Parathyroid adenoma (tissue), 2 donors: Measurements from ENCODE around the gene PLA2G5.
"Not testable (repeated sequence)": the region's sequence is repeated elsewhere in the genome, so short reads cannot be mapped to it uniquely, and the experiment has no call there.

Experiments used
- H2AFZ ChIP-seq: fragments of 300-600 bp; sonication (generic); one replicate; pipeline ENCODE4 v1.7.0; 2017; ENCODE audit warnings: antibody characterized with exemption, mild to moderate bottlenecking
- H3K27ac ChIP-seq: fragments of 300-600 bp; sonication (generic); one replicate; pipeline ENCODE4 v1.7.0; 2017
- H3K27me3 ChIP-seq: fragments of 300-600 bp; sonication (generic); one replicate; pipeline ENCODE4 v1.7.0; 2017; ENCODE audit warnings: low read length; ENCODE audit not compliant: control insufficient read depth, insufficient read depth
- H3K36me3 ChIP-seq: fragments of 300-600 bp; sonication (generic); one replicate; pipeline ENCODE4 v1.7.0; 2017; ENCODE audit warnings: low read length; ENCODE audit not compliant: control insufficient read depth, insufficient read depth
- H3K4me1 ChIP-seq: fragments of 300-600 bp; sonication (generic); one replicate; pipeline ENCODE4 v1.7.0; 2017; ENCODE audit warnings: control low read depth
- H3K4me2 ChIP-seq: fragments of 300-600 bp; sonication (generic); one replicate; pipeline ENCODE4 v1.7.0; 2017; ENCODE audit warnings: low read length
- H3K4me3 ChIP-seq: fragments of 300-600 bp; sonication (generic); one replicate; pipeline ENCODE4 v1.7.0; 2017; ENCODE audit warnings: low read depth, low read length
- H3K79me2 ChIP-seq: fragments of 300-600 bp; sonication (generic); one replicate; pipeline ENCODE4 v1.7.0; 2017; ENCODE audit warnings: control low read depth
- H3K9ac ChIP-seq: fragments of 300-600 bp; sonication (generic); one replicate; pipeline ENCODE4 v1.7.0; 2017; ENCODE audit warnings: mild to moderate bottlenecking
- H3K9me3 ChIP-seq: fragments of 300-600 bp; sonication (generic); one replicate; pipeline ENCODE4 v1.7.0; 2017; ENCODE audit warnings: low read length; ENCODE audit not compliant: control insufficient read depth
- TF ChIP-seq, protein P1 (sequence below): fragments of 300-600 bp; sonication (generic); IDR thresholded peaks from one replicate; pipeline ENCODE4 v1.7.0; 2017; ENCODE audit warnings: antibody characterized with exemption, mild to moderate bottlenecking
- donor health status: primary hyperparathyroidism.

The PLA2G5 gene, protein sequence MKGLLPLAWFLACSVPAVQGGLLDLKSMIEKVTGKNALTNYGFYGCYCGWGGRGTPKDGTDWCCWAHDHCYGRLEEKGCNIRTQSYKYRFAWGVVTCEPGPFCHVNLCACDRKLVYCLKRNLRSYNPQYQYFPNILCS

DNA sequence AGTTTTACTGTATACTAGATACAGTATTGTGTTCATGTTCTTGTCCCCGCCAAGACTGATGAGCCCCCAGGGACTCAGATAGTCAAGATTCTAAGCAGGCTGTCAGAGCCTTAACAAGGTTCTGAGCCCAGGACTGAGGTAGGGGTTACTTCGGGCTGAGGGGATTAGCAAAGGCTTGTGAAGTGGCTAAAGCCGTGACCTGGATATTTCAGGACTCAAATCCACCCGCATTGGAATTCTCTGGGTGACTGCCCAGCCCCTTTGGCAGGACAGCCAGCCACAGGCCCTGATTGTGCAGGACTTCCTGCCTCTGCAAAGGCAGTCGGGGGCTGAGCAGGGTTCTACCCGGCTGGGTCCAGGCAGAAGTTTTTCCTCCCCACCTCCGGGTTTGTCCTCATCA lies at the start of gene PLA2G5:
Gene PLA2G5 (plus strand): TSS at position 321 of the 400 bp plus-strand sequence. CDS start 14,637 bp downstream, outside the sequence.
- no peak within 1 kb of the TSS for H3K4me3 ChIP-seq
- H3K27ac ChIP-seq = no peak within 1 kb of the TSS

DNA sequence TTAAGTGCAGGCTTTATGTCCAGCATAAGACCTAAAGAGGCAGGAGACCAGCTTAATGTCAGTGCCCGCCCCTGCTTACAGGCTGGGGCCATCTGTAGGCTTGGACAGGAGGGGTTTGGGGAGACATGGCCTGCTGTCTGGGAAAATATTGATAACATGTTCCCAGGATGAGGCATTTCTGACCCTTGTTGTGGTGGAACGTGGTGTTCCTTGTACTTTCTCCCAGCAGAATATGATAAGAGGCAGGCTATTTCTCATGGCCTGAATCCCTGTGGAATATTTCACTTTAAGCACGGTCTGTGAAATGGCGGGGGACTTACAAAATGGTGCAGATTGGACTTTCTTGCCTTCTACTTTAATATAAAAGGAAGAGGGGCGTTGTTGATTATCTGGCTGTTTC lies 41.9 kb upstream of the PLA2G5 start:
- Histone ChIP-seq H3K9me3 (no peaks in the 10 kb centered on the region), H3K4me1 (no peaks in the 10 kb centered on the region), H3K36me3 (no peaks in the 10 kb centered on the region), H2AFZ (no peak overlapping the region), H3K4me3 (no peak overlapping the region), H3K79me2 (no peaks in the 10 kb centered on the region), H3K27me3 (no peaks in the 10 kb centered on the region), H3K9ac (no peak overlapping the region), H3K27ac (no peak overlapping the region), H3K4me2 (no peak overlapping the region)
- TF ChIP-seq, protein P1, sequence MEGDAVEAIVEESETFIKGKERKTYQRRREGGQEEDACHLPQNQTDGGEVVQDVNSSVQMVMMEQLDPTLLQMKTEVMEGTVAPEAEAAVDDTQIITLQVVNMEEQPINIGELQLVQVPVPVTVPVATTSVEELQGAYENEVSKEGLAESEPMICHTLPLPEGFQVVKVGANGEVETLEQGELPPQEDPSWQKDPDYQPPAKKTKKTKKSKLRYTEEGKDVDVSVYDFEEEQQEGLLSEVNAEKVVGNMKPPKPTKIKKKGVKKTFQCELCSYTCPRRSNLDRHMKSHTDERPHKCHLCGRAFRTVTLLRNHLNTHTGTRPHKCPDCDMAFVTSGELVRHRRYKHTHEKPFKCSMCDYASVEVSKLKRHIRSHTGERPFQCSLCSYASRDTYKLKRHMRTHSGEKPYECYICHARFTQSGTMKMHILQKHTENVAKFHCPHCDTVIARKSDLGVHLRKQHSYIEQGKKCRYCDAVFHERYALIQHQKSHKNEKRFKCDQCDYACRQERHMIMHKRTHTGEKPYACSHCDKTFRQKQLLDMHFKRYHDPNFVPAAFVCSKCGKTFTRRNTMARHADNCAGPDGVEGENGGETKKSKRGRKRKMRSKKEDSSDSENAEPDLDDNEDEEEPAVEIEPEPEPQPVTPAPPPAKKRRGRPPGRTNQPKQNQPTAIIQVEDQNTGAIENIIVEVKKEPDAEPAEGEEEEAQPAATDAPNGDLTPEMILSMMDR = no peak

More for the DNA sequence above, at the start of gene PLA2G5:
- Histone ChIP-seq H3K4me2 (no peak within 1 kb of the TSS), H3K4me1 (no peaks in the 10 kb centered on the region), H3K9ac (no peak within 1 kb of the TSS), H3K36me3 (no peaks in the 10 kb centered on the region), H3K9me3 (no peaks in the 10 kb centered on the region), H3K27me3 (no peaks in the 10 kb centered on the region), H3K79me2 (no peaks in the 10 kb centered on the region), H2AFZ (no peak within 1 kb of the TSS)
- TF ChIP-seq, protein P1 = no peak

DNA sequence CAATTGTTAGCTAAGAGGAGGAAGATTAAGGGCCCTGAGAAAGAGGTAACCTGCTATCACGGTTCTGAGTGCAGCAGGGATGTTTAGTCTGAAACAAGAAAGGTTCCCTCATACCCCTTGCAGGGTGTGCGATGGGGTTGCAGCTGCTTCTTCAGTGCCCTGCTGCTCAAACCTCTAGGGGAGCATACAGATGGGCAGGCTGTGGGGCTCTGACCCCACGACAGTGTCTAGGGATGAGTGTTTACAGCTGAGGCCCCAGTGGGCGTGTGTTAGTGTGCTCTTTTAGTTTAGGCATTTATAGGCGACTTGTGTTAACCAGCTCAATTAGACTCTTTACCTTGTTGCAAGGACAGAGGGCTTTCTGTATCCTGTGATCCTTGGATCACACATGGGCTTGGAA lies 41.3 kb upstream of the PLA2G5 start:
- Histone ChIP-seq H3K4me3 (no peak overlapping the region), H3K27ac (no peak overlapping the region)
- TF ChIP-seq, protein P1 = no peak

DNA sequence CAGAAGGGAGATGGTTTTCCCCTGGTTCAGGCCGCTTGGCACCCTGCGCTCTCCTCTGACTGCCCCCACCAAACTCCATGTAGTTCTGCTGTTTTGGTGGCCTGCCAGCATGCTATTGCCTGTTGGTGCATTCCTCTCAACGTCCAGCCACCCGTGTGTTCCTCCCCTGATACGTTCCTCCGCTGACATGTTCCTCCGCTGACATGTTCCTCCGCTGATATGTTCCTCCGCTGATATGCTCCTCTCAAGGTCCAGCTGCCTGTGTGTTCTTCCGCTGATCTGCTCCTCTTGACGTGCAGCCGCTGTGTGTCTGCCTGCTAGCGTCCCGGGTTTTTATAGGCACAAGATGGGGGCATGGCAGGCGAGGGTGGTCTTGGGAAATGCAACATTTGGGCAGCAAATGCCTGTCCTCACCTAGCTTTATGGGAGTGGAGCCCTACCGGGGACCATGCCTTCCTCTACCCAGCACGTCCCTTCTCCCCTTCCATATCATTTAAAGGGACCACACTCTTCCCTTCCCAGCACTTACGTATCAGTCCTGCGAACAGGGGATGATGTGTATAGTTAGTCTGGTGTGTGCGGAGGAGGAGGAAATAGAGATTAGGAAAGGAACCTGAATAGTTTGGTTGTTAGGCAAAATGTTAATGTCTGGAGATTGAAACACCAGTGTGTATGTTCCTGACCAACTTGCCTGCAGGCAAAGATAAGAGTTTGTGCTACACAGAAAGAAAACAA lies 40.6 kb upstream of the PLA2G5 start:
- H3K4me1 ChIP-seq = no peaks in the 10 kb centered on the region
- TF ChIP-seq, protein P1 = no peak
- H3K27me3 ChIP-seq = no peaks in the 10 kb centered on the region
- H3K4me3 ChIP-seq = no peak overlapping the region
- H2AFZ ChIP-seq = no peak overlapping the region
- H3K9ac ChIP-seq = no peak overlapping the region
- no peak overlapping the region for H3K27ac ChIP-seq
- H3K9me3 ChIP-seq = no peaks in the 10 kb centered on the region
- H3K4me2 ChIP-seq = no peak overlapping the region
- H3K36me3 ChIP-seq = no peaks in the 10 kb centered on the region
- no peaks in the 10 kb centered on the region for H3K79me2 ChIP-seq

More for the DNA sequence above, 41.3 kb upstream of the PLA2G5 start:
- Histone ChIP-seq H3K79me2 (no peaks in the 10 kb centered on the region), H3K36me3 (no peaks in the 10 kb centered on the region), H3K9ac (no peak overlapping the region), H3K4me2 (no peak overlapping the region), H3K9me3 (no peaks in the 10 kb centered on the region), H3K4me1 (no peaks in the 10 kb centered on the region), H3K27me3 (no peaks in the 10 kb centered on the region), H2AFZ (no peak overlapping the region)

- not testable (repeated sequence) for H3K36me3 ChIP-seq, H3K4me2 ChIP-seq, H3K27ac ChIP-seq, H3K9me3 ChIP-seq, H3K9ac ChIP-seq, H3K79me2 ChIP-seq, H3K4me3 ChIP-seq, H3K27me3 ChIP-seq, H3K4me1 ChIP-seq, H2AFZ ChIP-seq
These were observed 39.4 kb upstream of the PLA2G5 start for GRCh38 chr1:20030436-20031151.
